ENCODE measurements around the gene SLC24A3. TPM values are rescaled to one million over a fixed set of nuclear protein-coding genes. Genes with fewer than 3 reads are reported as not detected.

Gene SLC24A3
- total RNA-seq, 2 donors from 2014 or later = 1.4 to 3.7 TPM

DNA sequence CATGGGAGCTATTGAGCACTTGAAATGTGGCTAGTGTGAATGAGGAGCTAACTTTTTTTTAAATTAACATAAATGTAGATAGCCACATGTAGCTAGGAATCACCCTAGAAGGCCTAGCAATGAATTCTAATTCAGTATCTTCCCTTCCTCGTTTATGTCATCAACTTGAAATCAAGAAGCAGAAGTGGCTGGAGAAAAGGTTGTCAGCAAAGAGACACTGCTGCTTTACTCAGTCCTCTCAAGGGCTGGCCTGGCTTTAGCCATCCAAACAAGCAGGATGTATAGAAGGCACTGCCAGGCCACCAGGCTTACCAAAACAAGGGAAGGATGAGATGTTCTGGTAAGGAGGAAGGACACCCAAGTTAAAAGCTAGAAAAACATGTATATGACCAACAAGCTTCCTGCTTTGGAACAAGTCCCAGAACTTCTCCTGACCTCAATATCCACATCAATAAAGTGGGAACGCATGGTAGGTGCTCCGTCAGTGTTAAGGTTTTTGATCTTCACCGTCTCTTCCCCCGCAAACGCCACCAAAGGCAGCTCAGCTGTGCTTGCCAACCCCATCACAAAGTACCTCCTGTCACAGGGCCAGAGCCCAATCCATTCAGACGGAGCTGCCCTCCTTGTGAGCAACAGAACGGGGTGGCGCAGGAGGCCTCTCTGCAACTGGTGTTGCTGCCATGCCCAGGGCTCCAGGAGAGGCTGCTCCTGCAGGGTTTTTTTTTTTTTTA, 309.8 kb downstream of the SLC24A3 start:
- H3K9me3 ChIP-seq = no peaks in the 10 kb centered on the region
- no peaks in the 10 kb centered on the region for H3K36me3 ChIP-seq
- TF ChIP-seq, protein P1, sequence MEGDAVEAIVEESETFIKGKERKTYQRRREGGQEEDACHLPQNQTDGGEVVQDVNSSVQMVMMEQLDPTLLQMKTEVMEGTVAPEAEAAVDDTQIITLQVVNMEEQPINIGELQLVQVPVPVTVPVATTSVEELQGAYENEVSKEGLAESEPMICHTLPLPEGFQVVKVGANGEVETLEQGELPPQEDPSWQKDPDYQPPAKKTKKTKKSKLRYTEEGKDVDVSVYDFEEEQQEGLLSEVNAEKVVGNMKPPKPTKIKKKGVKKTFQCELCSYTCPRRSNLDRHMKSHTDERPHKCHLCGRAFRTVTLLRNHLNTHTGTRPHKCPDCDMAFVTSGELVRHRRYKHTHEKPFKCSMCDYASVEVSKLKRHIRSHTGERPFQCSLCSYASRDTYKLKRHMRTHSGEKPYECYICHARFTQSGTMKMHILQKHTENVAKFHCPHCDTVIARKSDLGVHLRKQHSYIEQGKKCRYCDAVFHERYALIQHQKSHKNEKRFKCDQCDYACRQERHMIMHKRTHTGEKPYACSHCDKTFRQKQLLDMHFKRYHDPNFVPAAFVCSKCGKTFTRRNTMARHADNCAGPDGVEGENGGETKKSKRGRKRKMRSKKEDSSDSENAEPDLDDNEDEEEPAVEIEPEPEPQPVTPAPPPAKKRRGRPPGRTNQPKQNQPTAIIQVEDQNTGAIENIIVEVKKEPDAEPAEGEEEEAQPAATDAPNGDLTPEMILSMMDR (IDR thresholded peaks at IDR 0.05) = no peak
- no peaks in the 10 kb centered on the region for H3K4me1 ChIP-seq
- DNase-seq (ENCODE audit: low spot score) = no peak
- no peaks in the 10 kb centered on the region for H3K27me3 ChIP-seq
- no peak overlapping the region for H3K27ac ChIP-seq
- H3K4me3 ChIP-seq = no peak overlapping the region

DNA sequence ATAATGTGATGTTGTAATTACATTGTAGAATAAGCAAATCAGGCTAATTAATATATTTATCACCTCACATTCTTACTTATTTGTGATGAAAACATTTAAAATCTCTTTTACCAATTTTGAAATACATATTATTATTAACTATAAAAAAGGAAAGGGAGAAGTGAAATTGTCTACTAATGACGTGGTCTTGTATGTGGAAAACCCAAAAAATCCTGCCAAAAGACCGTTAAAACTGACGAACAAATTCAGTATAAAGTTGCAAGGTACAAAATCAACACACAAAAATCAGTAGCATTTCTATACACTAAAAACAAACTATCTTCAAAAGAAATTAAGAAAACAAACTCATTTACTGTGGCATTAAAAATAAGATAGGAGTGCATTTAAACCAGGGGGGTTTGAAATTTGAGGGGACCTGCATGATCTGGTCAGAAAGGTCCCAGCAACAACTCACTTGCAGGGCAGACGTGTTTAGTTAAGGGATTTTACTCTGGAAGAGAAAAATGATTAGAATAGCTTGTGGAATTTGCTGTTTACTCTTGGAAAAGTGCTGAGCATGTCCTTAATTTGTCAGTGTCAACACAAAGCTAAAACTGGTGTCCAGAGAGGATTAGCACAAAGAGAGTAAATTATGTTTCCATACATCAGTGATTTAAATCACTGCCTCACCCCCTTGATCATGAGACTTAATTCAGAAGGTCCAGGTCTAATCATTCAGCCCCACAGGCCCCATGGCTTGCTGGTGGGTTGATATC, 310.6 kb downstream of the SLC24A3 start:
- no peaks in the 10 kb centered on the region for H3K4me1 ChIP-seq
- no peak for DNase-seq (ENCODE audit: low spot score)

DNA sequence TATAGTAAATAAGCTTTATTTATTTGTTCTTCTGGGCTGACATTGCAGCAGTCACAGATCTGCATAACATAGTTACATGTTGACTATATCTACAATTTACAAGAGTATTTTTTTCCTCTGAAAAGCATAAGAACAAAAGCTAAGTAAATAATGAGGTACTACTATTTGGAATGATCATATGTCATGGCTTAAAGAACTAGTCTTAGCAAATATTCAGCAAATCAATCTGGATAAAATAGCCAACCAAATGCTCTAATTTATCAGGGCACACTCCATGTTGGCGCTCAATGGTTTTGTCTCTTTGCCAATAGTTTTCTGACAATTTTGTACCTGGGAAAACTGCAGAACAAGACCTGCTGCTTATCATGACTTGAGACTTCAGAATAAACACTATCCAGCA, 312.2 kb downstream of the SLC24A3 start:
- Histone ChIP-seq H3K36me3 (no peaks in the 10 kb centered on the region), H3K4me3 (no peak overlapping the region), H3K9me3 (no peaks in the 10 kb centered on the region), H3K27me3 (no peaks in the 10 kb centered on the region), H3K27ac (no peak overlapping the region), H3K4me1 (no peaks in the 10 kb centered on the region)
- TF ChIP-seq, protein P1 (IDR thresholded peaks at IDR 0.05) = no peak
- no peak for DNase-seq (ENCODE audit: low spot score)

More for the DNA sequence above, 310.6 kb downstream of the SLC24A3 start:
- no peak overlapping the region for H3K4me3 ChIP-seq
- H3K27me3 ChIP-seq = no peaks in the 10 kb centered on the region
- TF ChIP-seq, protein P1 (IDR thresholded peaks at IDR 0.05) = no peak
- H3K27ac ChIP-seq = no peak overlapping the region
- H3K9me3 ChIP-seq = no peaks in the 10 kb centered on the region
- no peaks in the 10 kb centered on the region for H3K36me3 ChIP-seq

DNA sequence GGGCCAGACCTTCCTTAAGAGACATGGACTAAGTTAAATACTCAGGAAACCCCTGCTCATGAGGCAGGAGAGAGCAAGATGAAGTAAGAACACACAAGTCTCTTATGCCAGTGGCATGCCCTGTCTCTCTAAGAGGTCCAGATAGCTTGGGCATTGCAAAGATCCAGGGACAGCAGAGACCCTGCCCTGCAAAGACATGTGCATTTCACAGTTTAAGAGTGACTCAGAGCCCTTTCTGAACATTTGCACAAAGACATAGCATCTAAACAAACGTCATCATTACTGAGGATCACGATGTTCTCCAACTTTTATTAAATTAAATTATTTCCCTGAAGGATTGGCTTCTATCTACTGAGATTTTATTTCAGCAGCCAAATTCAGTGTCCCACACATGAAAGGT, 315.1 kb downstream of the SLC24A3 start:
- no peaks in the 10 kb centered on the region for H3K4me1 ChIP-seq
- no peak for DNase-seq (ENCODE audit: low spot score)
- no peaks in the 10 kb centered on the region for H3K36me3 ChIP-seq
- H3K27me3 ChIP-seq = no peaks in the 10 kb centered on the region
- no peak overlapping the region for H3K4me3 ChIP-seq
- no peaks in the 10 kb centered on the region for H3K9me3 ChIP-seq
- TF ChIP-seq, protein P1 (IDR thresholded peaks at IDR 0.05) = no peak
- no peak overlapping the region for H3K27ac ChIP-seq

DNA sequence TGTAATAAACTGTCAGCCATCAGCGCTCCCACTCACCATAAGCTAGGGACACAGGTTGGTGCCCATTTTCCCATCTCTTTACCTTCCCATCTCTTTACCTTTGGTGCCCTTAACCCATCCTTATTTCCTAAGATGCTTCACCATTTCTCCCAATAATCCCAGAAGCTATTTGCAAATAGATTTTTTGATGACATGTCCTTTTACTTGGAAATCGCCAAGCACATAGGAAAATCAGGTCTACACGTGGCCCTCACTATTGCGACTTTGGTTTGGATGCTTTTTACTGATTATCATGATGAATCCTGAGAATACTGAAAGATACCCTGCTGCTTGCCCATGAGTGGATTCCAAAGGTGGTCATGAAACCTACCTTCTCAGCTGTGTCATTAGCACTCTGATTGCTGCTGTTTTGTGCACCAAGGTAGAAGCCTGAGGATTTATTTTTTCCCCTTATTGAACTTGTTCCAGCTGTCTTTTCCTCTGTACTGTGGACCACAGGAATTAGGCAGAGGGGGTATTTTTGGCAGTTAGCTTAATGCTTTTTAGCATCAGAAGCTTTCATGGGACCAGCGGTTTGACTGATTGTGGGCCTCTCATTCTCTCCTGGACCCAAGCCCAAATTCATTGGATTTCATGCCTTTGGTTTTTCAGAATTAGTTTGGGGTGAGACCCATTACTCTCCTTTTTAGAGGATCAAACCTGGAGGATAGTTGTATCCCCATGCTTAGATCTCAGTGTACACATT, 316.0 kb downstream of the SLC24A3 start:
- no peaks in the 10 kb centered on the region for H3K36me3 ChIP-seq
- DNase-seq (ENCODE audit: low spot score) = no peak
- no peaks in the 10 kb centered on the region for H3K27me3 ChIP-seq
- H3K4me1 ChIP-seq = no peaks in the 10 kb centered on the region
- H3K4me3 ChIP-seq = no peak overlapping the region
- H3K27ac ChIP-seq = no peak overlapping the region
- no peaks in the 10 kb centered on the region for H3K9me3 ChIP-seq
- TF ChIP-seq, protein P1 (IDR thresholded peaks at IDR 0.05) = no peak
